Nephron (organoid): ENCODE measurements around the gene VANGL2.

Source experiments
- H3K27ac Mint-ChIP-seq, 3 experiments: 2 replicates each; pipeline ENCODE4 v1.8.0; 2020; ENCODE audit warnings: mixed read lengths in 3 of 3, mild to moderate bottlenecking in 2 of 3, moderate library complexity in 1 of 3
- H3K27me3 Mint-ChIP-seq: 2 replicates; pipeline ENCODE4 v1.8.0; 2021; ENCODE audit warnings: low read depth, mild to moderate bottlenecking, moderate library complexity, mixed read lengths
- H3K36me3 Mint-ChIP-seq: 2 replicates; pipeline ENCODE4 v1.8.0; 2020; ENCODE audit warnings: low read depth, mixed read lengths
- H3K4me1 Mint-ChIP-seq: 2 replicates; pipeline ENCODE4 v1.8.0; 2020; ENCODE audit warnings: mixed read lengths
- H3K4me3 Mint-ChIP-seq, 3 experiments: 2 replicates each; pipeline ENCODE4 v1.8.0; 2020; ENCODE audit warnings: mild to moderate bottlenecking in 3 of 3, mixed read lengths in 3 of 3, moderate library complexity in 2 of 3
- H3K9me3 Mint-ChIP-seq: 2 replicates; pipeline ENCODE4 v1.8.0; 2020; ENCODE audit warnings: mixed read lengths
- TF ChIP-seq, protein P1 (sequence below), 3 experiments: fragments of 200-600 bp; sonication (generic); IDR thresholded peaks; one replicate each; pipeline ENCODE4 v1.5.0; 2021; ENCODE audit warnings: antibody characterized with exemption in 3 of 3; ENCODE audit not compliant: unreplicated experiment in 3 of 3

VANGL2 gene

GRCh38 chr1:160357286-160358002, 42.9 kb upstream of the VANGL2 start:
- H3K27ac Mint-ChIP-seq: no peak overlapping the region
- H3K4me1 Mint-ChIP-seq: peaks cover 20% of the 10 kb centered on the region
- H3K27me3 Mint-ChIP-seq: no peaks in the 10 kb centered on the region
- TF ChIP-seq, protein P1, sequence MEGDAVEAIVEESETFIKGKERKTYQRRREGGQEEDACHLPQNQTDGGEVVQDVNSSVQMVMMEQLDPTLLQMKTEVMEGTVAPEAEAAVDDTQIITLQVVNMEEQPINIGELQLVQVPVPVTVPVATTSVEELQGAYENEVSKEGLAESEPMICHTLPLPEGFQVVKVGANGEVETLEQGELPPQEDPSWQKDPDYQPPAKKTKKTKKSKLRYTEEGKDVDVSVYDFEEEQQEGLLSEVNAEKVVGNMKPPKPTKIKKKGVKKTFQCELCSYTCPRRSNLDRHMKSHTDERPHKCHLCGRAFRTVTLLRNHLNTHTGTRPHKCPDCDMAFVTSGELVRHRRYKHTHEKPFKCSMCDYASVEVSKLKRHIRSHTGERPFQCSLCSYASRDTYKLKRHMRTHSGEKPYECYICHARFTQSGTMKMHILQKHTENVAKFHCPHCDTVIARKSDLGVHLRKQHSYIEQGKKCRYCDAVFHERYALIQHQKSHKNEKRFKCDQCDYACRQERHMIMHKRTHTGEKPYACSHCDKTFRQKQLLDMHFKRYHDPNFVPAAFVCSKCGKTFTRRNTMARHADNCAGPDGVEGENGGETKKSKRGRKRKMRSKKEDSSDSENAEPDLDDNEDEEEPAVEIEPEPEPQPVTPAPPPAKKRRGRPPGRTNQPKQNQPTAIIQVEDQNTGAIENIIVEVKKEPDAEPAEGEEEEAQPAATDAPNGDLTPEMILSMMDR (IDR thresholded peaks at IDR 0.05; ENCODE audit: unreplicated experiment in 3 of 3): no peak
- peaks cover 76% of the 10 kb centered on the region for H3K36me3 Mint-ChIP-seq
- no peak overlapping the region for H3K4me3 Mint-ChIP-seq
- H3K9me3 Mint-ChIP-seq: no peaks in the 10 kb centered on the region

DNA sequence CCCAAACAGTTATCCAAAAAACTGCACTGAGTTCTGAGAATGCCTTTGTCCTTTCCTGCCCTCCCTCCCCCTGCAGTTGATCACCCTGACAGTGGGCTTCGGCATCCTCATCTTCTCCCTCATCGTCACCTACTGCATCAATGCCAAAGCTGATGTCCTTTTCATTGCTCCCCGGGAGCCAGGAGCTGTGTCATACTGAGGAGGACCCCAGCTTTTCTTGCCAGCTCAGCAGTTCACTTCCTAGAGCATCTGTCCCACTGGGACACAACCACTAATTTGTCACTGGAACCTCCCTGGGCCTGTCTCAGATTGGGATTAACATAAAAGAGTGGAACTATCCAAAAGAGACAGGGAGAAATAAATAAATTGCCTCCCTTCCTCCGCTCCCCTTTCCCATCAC, 42.3 kb upstream of the VANGL2 start:
- Mint-ChIP-seq H3K27me3 (no peaks in the 10 kb centered on the region), H3K36me3 (peaks cover 69% of the 10 kb centered on the region), H3K4me1 (peaks cover 21% of the 10 kb centered on the region), H3K4me3 (no peak overlapping the region), H3K27ac (no peak overlapping the region), H3K9me3 (no peaks in the 10 kb centered on the region)
- TF ChIP-seq, protein P1 (IDR thresholded peaks at IDR 0.05; ENCODE audit: unreplicated experiment in 3 of 3): no peak

DNA sequence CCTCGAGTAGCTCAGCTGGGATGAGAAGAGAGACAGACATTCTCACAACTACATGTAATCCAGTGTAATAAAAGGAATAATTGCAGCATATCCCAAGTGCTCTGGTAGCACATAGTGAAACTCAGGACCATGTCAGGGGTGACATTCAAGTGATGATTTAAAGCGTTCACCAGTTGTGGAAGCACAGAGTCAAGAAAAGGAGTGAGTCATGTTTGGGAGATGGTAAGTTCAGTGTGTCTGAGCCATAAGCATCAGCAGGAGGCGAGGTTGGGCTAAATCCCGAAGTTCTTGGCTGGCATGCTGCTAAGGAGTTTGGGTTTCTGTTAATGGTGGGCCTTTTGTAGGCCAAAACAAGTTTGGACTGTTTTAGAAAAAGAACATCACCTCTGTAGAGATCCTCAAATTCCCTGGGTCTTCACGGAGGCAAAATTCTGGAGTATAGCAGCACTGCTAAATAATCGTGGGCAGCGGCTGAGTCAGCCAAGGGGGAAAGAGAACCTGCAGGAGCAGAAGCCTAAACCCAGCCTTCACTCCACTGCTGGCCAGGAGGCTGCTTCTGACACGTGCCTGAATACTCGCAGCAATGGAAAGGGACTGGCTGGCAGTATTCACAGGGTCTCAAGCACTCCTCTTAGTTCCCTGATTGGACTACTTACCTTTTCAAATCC, 40.7 kb upstream of the VANGL2 start:
- TF ChIP-seq, protein P1 (IDR thresholded peaks at IDR 0.05; ENCODE audit: unreplicated experiment in 3 of 3): no peak
- peaks cover 27% of the 10 kb centered on the region for H3K4me1 Mint-ChIP-seq

GRCh38 chr1:160360227-160360695, 40.1 kb upstream of the VANGL2 start:
- peaks cover 49% of the 10 kb centered on the region for H3K36me3 Mint-ChIP-seq
- no peaks in the 10 kb centered on the region for H3K9me3 Mint-ChIP-seq
- peaks cover 27% of the 10 kb centered on the region for H3K4me1 Mint-ChIP-seq
- TF ChIP-seq, protein P1 (IDR thresholded peaks at IDR 0.05; ENCODE audit: unreplicated experiment in 3 of 3): no peak
- no peak overlapping the region for H3K27ac Mint-ChIP-seq
- no peak overlapping the region for H3K4me3 Mint-ChIP-seq
- no peaks in the 10 kb centered on the region for H3K27me3 Mint-ChIP-seq

More for the DNA sequence above, 40.7 kb upstream of the VANGL2 start:
- H3K27ac Mint-ChIP-seq: no peak overlapping the region
- peaks cover 54% of the 10 kb centered on the region for H3K36me3 Mint-ChIP-seq
- no peaks in the 10 kb centered on the region for H3K27me3 Mint-ChIP-seq
- H3K9me3 Mint-ChIP-seq: no peaks in the 10 kb centered on the region
- H3K4me3 Mint-ChIP-seq: no peak overlapping the region

GRCh38 chr1:160361199-160361598, 39.2 kb upstream of the VANGL2 start:
- peaks cover 39% of the 10 kb centered on the region for H3K36me3 Mint-ChIP-seq

More at GRCh38 chr1:160361199-160361598, 39.2 kb upstream of the VANGL2 start:
- no peak overlapping the region for H3K27ac Mint-ChIP-seq
- TF ChIP-seq, protein P1 (IDR thresholded peaks at IDR 0.05; ENCODE audit: unreplicated experiment in 3 of 3): no peak
- no peak overlapping the region for H3K4me3 Mint-ChIP-seq
- H3K4me1 Mint-ChIP-seq: peaks cover 34% of the 10 kb centered on the region
- no peaks in the 10 kb centered on the region for H3K9me3 Mint-ChIP-seq
- H3K27me3 Mint-ChIP-seq: no peaks in the 10 kb centered on the region
